Measurements from ENCODE around the gene GABRR2.

GABRR2 gene

DNA sequence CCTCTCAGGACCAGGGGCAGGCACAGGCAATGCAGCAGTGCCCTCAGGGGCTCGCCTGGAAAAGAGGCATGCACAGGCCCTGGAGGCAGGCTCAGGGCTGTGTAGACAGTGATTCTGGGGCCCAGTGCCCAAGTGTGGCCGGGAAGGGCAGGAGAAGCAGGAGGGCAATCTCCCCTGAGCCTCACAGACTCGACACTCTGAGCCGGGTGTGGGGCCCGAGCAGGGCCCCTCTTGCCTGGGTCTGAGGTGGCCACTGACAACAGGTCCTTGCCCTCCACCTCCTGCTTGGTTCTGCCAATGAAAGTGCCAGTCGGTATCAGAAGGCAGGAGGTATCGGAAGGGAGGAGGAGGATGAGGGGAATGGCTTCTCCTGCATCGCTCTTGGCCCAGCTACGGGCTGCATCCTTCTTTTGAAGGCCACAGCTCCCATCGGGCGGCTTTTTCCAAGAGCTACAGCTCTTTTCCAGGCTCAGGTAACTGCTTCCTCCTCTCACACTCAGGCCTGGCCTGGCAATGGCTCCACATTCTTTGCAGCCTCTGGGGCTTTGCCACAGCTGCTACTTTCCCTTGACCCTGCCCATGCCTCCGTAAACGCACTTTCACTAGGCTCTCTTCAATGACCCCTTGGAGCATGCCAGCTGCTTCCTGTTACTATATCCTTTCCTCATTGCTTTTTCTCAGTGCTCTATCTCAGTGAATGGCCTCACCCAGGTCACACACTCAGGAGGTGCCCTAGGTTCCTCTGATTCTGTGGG is 24.5 kb downstream of the GABRR2 start:
- DNase-seq: no peak

- DNase-seq: no peak
Observed at GRCh38 chr6:89289710-89290109, 25.4 kb downstream of the GABRR2 start.

GRCh38 chr6:89287351-89288028 is 27.6 kb downstream of the GABRR2 start:
- no peak for DNase-seq

DNA sequence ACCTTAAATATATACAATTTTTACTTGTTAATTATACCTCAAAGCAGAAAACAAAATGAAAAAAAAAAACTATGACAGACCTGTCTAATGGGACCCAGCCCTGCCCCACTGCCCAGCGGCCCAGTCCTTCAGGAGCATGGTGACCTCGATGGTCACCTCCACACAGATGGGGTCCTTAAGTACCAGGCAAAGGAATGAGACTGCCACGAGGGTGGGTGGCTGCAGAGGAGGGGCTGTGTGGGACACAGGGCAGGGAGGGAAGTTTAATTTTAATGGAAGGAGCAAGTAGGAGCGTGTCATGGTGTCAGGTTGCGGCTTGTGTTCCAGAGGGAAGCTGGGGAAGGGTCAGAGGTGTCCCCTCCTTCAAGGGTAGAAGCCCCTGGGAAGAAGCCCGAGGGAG is 28.6 kb downstream of the GABRR2 start:
- DNase-seq: no peak

- no peak for DNase-seq
Observed at GRCh38 chr6:89284963-89285735, 29.9 kb downstream of the GABRR2 start.

GRCh38 chr6:89284081-89284480 is 31.0 kb downstream of the GABRR2 start:
- no peak for DNase-seq

GRCh38 chr6:89282749-89283148 is 32.4 kb downstream of the GABRR2 start:
- DNase-seq: no peak

GRCh38 chr6:89281779-89282246 is 33.3 kb downstream of the GABRR2 start:
- DNase-seq: peak in 1 of 2 donors; percentile 34

GRCh38 chr6:89278956-89279355 is 36.1 kb downstream of the GABRR2 start:
- DNase-seq: no peak

- no peak for DNase-seq
Observed at GRCh38 chr6:89275900-89276299, 39.2 kb downstream of the GABRR2 start.

DNA sequence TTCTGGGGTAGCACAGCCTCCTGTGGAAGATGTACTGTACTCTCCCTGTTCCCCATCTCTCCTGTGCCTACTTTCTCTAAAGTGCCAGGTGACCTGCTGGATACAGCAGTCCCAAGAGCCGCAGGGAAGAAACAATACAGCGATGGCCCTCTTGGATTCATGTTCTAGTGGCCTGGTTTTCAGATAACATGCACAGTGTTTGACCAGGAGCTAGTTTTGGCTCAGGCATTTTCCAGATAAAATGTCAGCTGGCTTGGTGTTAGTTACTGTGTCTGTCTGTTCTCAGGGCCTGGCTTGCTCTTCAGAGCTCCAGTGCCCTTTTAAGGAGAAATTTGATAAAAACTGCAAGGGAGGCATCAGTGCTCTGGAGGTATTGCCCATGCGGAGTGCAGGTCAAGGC is 41.3 kb downstream of the GABRR2 start:
- no peak for DNase-seq

DNA sequence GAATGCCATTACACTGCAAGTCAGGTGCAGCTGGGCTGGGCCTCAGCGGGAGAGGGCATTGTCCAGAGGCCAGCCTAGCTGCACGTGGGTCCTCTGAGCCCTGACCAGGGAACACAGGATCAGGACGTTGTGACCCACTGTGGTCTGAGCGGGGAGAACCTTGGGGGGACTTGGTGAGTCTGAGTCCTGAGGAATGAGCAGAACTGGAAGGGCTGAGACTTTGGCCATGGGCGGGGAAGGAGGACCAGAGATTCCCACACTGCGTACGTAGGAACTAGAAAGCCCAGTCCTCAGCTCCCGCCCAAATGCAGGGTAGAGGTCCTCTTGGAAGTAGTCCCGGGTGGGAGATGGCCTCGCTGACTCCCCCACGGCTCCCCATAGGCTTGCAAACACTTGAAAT is 42.5 kb downstream of the GABRR2 start:
- DNase-seq: no peak

- DNase-seq: peak in 1 of 2 donors; percentile 66
Observed at GRCh38 chr6:89270951-89271721, 44.0 kb downstream of the GABRR2 start.

DNA sequence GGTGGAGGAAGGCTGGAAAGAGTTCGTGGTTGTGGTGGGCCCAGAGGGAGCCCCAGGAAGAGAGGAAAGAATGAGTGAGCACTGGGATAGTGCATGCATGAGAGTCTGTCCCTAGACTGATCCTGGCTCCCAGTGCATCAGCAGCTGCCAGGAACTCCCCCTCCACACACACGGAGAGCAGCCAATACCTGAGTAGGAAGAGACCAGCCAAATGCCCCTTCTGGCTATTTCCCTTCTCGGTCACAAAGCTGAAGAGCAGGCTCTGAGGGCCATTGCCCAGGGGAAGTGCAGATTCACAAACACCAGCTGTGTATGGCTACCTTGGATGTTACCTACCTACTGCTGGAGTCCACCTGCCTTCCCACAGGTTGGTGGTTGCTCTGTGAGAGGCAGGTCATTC is 45.1 kb downstream of the GABRR2 start:
- DNase-seq: no peak

DNA sequence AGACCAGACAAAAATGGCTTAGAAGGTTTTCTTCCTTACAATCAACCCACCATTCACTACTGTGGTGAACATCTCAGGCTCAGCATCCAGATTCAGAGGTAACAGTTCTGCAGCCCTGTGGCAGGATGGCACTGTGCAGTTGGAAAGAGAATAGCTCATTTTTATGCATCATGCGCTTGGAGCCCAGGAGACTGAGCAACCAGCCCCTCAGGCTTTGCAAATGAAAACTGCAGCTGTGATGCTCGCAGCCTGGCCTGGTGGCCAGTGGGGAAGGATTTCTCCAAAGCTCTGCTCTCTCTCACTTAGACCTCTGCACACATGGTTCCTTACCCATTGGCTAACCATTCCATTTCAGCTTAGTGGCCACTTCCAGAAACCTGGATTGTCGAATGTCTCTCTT is 45.8 kb downstream of the GABRR2 start:
- no peak for DNase-seq

GRCh38 chr6:89268776-89269175 is 46.3 kb downstream of the GABRR2 start:
- DNase-seq: no peak

DNA sequence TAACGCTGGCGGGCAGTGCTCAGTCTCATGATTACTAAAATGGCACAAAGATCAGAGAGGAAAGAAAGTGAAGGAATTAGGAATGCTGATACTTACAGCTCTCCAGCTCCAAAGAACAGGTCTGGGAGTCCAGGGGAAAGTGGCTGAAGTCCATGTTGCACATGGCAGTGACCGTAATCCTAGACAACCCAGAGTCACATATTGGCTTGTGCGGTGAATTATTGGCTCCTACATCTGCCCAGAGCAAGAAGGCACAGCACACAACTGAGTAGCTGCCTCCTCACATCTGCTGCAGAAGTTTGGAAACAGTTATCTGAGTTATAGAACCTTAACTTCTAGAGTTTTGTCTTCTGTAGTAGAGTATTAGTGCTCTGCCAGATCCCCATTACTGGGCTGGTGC is 47.2 kb downstream of the GABRR2 start:
- no peak for DNase-seq

DNA sequence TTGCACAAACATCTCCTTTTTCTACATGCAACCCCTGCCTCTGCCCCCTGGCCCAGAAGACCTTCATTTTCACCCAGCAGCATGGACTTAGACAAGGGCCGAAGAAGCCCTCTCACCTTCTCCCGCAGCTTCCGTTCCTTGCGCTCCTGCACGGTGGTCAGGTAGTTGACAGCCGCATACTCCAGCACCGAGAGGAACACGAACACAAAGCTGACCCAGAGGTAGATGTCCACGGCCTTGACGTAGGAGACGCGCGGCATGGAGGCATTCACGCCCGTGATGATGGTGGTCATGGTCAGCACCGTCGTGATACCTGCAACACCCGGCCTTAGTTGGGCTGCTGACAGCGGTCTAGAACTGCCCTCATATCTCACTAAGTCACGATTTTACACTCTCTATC is 50.8 kb downstream of the GABRR2 start:
- DNase-seq: no peak

GRCh38 chr6:89260832-89261231 is 54.3 kb downstream of the GABRR2 start:
- peak in 1 of 2 donors; percentile 82 for DNase-seq

DNA sequence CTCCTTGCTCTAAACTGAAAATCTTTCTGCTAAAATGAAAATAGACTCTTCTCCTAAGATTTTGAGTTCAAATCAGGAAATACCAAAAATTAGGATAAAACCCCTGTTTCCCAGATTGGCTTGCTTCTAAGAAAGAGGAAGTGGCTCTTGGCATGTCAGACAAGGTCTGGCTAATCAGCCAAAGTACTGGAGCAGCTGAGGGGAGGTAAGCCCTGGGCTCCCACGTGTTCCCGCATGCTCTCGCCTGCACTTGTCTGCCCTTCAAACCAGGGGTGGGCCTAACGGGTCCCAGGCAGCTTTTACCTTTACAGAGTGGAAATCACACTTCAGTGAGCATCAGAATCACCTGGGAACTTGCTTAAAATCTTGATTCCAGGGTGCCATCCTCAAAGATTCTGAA is 54.8 kb downstream of the GABRR2 start:
- peak in 1 of 2 donors; percentile 66 for DNase-seq

- no peak for DNase-seq
Observed at GRCh38 chr6:89258912-89259311, 56.2 kb downstream of the GABRR2 start.

DNA sequence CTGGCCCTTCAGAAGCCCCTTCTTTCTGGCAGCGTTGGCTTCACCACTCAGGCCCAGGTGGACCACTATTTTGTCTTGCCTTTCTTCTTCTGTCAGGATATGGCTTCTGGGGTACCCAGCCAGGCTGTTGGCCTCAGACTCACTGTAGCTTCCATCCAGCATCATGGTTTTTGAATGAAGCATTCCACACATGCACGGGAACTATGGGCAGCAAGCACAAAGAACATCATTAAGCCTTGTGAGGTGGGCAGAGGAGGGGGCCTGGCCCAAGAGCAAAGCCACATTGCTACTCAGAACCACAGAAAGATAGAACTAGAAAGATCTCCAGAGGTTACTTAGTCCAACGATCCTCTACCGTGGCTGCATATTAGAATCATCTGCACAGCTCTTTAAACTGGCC is 57.3 kb downstream of the GABRR2 start:
- DNase-seq: no peak

DNA sequence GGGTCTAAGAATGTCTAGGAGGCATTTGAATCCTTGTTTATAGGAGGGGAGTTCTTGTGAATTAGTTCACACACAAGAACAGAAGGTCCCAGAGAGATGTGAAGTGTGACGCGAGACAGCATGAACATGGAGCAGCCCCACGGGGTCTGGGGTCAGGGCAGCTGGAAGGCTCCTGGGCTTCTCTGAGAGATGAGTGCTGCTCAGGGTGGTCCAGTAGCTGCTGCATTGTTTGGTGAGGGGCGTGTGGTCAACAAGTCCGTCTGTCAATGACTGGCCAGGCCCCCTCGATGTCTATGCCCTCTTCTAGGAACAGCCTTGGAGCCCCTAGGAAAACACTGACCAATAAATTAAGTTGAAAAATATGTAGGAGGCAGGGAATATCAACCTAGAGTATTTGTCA is 57.8 kb downstream of the GABRR2 start:
- DNase-seq: no peak
